ENCODE measurements around the gene TRPM2. TPM values are rescaled to one million over a fixed set of nuclear protein-coding genes. Genes with fewer than 3 reads are reported as not detected.

TRPM2 gene
- total RNA-seq, 1 donor from 2014 or later, result 1.4 TPM

DNA sequence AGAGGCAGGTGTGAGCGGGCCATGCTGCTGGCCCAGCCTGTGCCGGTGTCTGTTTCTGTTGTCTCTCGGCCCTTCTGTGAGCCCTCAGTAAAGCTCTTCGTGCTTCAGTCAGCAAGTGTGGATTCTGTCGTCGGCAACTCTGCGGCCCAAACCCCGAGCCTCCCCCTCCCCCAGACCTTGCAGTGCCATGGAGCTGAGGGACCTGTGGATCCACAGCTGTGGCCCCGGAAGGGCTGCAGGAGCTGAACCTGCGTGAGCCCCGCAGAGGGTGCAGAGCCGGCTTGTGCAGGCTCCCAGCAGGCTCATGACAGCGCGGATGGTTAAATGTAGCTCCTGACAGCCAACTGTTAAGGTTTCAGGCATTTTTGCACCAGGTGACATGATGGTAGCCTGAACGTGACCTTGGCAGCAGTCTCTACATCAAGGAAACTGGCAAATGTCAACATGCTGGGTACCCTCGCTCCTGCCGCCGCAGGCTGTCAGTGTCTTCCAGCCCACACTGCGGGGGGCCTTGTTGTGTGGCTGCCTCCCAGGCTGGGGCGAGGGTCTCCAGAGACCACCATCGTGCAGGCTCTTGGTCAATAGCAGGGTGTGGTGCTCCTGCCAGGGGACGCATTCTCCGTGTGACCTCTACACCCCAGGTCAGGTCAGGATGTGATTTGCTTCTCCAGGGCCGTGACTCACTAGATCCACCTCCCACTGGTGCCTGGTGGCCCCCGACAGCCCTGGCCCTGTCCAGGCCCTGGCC, 108.8 kb downstream of the TRPM2 start:
- no peak for DNase-seq (ENCODE audit: low read depth)

GRCh38 chr21:44462834-44463200, 109.4 kb downstream of the TRPM2 start:
- no peak for DNase-seq (ENCODE audit: low read depth)

DNA sequence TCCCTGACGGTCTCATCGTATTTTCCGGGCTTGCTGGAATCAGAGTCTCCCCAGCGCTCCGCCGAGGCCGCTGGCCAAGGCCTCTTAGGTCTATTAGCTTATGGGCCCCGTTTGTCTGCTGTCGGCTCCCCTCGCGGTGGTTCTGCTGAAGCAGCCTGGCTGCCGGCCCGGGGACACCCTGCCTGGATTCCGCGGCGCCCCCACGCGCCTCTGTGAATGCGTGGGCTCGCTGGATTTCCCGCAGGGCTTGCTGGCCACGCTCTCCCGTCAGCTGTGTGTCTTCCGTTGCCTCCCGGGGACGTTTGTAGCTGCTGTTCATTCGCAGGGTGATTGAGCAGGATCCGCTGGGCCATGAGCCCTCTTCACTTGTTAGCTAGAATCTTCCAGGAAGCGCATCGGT, 110.3 kb downstream of the TRPM2 start:
- no peak for DNase-seq (ENCODE audit: low read depth)

DNA sequence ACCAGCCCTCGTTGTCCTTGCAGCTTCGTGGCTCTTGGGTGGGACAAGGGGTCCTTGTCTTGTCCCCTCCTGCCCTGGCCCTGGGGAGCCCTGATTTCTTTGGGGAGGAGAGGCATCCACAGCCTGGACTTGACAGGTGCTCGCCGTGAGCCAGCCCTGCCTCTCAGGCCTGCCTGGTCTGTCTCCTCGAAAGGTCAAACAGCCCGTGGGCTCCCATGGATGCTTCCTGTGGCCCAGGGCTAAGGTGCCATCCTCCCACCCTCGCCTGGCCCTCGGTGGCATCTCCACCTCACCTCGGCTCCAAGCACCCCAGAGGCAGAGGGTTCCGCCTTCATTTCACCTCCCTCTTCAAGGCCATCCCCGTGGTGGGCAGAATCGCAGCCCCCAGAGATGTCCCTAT, 110.9 kb downstream of the TRPM2 start:
- no peak for DNase-seq (ENCODE audit: low read depth)

GRCh38 chr21:44466351-44466954, 113.0 kb downstream of the TRPM2 start:
- no peak for DNase-seq (ENCODE audit: low read depth)

GRCh38 chr21:44466996-44467858, 113.8 kb downstream of the TRPM2 start:
- no peak for DNase-seq (ENCODE audit: low read depth)

GRCh38 chr21:44467859-44468195, 114.4 kb downstream of the TRPM2 start:
- no peak for DNase-seq (ENCODE audit: low read depth)

GRCh38 chr21:44471341-44471740, 117.9 kb downstream of the TRPM2 start:
- no peak for DNase-seq (ENCODE audit: low read depth)

GRCh38 chr21:44471996-44472395, 118.6 kb downstream of the TRPM2 start:
- DNase-seq (ENCODE audit: low read depth), result no peak

DNA sequence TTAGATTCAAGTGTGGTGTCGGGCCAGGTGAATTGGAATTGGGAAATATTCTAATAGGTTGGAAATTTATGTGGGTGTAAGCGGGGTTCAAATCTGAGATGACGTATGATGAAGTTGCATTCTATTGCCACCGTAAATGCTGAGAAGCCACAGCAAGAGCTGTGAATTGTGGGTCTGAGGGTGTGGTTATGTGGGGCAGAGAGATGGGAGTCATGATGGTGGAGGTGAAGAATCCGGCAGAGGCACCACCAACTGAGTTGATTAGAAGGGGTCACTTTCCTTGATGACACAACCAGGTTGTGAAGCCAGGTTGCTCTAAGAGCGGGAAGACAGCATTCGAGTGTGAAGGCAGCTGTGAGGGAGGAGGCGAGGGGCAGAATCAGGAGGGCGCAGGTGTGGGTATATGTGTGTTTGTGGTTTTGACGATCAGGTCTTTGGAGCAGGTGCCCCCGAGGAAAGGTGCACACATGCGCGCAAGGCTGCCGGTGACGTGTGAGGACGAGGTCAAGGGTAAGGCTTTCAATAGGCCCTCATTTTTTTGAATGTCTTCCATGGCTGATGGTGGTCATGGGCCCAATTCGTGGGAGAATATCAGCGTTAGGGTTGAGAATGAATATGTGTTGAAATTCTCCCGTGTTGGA, 120.6 kb downstream of the TRPM2 start:
- DNase-seq (ENCODE audit: low read depth), result no peak

GRCh38 chr21:44475266-44475845, 121.9 kb downstream of the TRPM2 start:
- DNase-seq (ENCODE audit: low read depth), result no peak

DNA sequence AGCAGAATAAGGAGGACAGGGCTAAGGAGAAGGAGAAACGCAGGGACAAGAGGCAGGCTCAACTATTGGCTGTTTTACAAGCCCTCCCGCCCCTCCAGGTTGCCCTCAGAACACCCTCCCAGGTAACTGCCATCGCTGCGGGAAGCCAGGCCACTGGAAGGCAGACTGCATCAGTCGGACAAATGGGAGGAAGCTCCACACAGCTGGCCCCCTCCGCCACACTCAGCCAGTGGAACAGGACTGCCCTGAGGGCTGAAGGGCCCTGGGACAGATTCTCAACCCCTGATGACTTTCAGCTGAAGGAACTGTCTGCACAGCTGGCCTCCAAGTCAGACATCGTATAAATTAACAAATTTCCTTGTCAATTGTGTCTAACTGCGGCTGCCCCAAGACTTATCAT, 123.7 kb downstream of the TRPM2 start:
- DNase-seq (ENCODE audit: low read depth), result no peak

DNA sequence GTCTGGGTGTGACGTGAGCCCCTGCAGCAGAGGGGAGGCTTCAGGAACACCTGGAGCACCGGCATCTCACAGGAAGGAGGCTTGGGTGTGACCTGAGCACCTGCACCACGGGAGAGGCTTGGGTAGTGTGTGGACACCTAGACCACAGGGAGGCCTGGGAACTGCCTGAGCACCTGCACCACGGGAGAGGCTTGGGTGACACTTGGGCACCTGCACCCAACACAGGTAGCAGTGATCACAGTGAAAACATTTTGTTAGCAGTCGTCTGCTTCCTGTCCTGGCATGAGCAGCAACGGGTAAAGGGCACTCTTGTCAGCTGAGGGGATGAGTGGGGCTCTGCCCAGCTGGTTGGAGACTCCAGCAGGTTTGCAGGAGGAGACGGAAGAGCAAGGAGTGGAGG, 124.3 kb downstream of the TRPM2 start:
- DNase-seq (ENCODE audit: low read depth), result no peak

GRCh38 chr21:44478124-44478800, 124.8 kb downstream of the TRPM2 start:
- no peak for DNase-seq (ENCODE audit: low read depth)

- no peak for DNase-seq (ENCODE audit: low read depth)
These were observed 125.4 kb downstream of the TRPM2 start for GRCh38 chr21:44478801-44479167.

DNA sequence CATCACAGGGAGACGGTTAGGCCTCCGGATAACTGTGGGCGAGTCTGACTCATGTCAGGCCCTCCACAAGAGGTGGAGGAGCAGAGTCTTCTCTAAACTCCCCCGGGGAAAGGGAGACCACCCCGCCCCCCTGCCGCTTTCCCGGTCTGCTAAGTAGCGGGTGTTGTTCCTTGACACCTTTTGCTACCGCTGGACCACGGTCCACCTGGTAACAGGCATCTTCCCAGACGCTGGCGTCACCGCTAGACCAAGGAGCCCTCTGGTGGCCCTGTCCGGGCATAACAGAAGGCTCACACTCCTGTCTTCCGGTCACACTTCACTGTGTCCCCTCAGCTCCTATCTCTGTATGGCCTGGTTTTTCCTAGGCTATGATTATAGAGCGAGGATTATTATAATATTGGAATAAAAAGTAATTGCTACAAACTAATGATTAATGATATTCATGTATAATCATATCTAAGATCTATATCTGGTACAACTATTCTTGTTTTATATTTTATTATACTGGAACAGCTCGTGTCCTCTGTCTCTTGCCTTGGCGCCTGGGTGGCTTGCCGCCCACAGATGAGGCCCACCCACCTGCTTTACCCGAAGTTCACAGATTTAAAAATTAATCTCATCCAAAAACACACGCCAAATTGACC, 126.3 kb downstream of the TRPM2 start:
- peak; percentile 11 for DNase-seq (ENCODE audit: low read depth)

- DNase-seq (ENCODE audit: low read depth), result no peak
These were observed 127.0 kb downstream of the TRPM2 start for GRCh38 chr21:44480200-44481053.

- no peak for DNase-seq (ENCODE audit: low read depth)
These were observed 129.3 kb downstream of the TRPM2 start for GRCh38 chr21:44482581-44483287.

All from renal cortical epithelial cell (primary cell).